Measurements from ENCODE around the gene NR4A1. TPM values are rescaled to one million over a fixed set of nuclear protein-coding genes. Genes with fewer than 3 reads are reported as not detected.

Gene NR4A1
- 10 to 100 TPM; 24.5 to 55.6 TPM for total RNA-seq
- polyA plus RNA-seq (ENCODE audit: insufficient read length in 2 of 2) = 10 to 100 TPM; 21.2 to 96.6 TPM
- long read RNA-seq, donor 1, full-length matches to known transcripts = 44 of 57 reads
- long read RNA-seq, donor 1, partial matches to known transcripts = 13 of 57 reads
- long read RNA-seq, donor 1, other reads (novel, unspliced or antisense) = 0 of 57 reads
- long read RNA-seq, donor 2 = 0 reads
- long read RNA-seq, donor 3, full-length matches to known transcripts = 5 of 5 reads
- long read RNA-seq, donor 3, partial matches to known transcripts = 0 of 5 reads
- long read RNA-seq, donor 3, other reads (novel, unspliced or antisense) = 0 of 5 reads
- long read RNA-seq, donor 4, full-length matches to known transcripts = 23 of 30 reads
- long read RNA-seq, donor 4, partial matches to known transcripts = 7 of 30 reads
- long read RNA-seq, donor 4, other reads (novel, unspliced or antisense) = 0 of 30 reads

GRCh38 chr12:52050758-52051541, at the start of gene NR4A1:
NR4A1 (plus strand) TSS chr12:52051442; CDS start chr12:52054329, 2,887 bp downstream.
- Histone ChIP-seq H3K4me1 (ENCODE audit: control insufficient read depth, insufficient read depth, low read length) (peaks cover 60% of the 10 kb centered on the region), H3K27me3 (ENCODE audit: control insufficient read depth, insufficient read depth, low read length) (no peaks in the 10 kb centered on the region), H3K36me3 (ENCODE audit: control insufficient read depth, insufficient read depth, low read length) (peaks cover 34% of the 10 kb centered on the region), H3K4me3 (ENCODE audit: low read depth, low read length) (peak within 1 kb of the TSS; percentile 55), H3K27ac (ENCODE audit: low read depth, low read length) (peak within 1 kb of the TSS; percentile 86), H3K9me3 (ENCODE audit: control insufficient read depth, insufficient read depth, low read length) (no peaks in the 10 kb centered on the region)
- under 1% methylated on average over 74 of the region's 77 CpGs for WGBS (ENCODE audit: insufficient coverage)
- DNase-seq (ENCODE audit: low read depth in 4 of 6, low spot score in 6 of 6) = peak in 4 of 6 donors; percentile 68 to 95 (median 79)

GRCh38 chr12:52003016-52003550, 48.2 kb upstream of the NR4A1 start:
- no peak overlapping the region for H3K4me3 ChIP-seq (ENCODE audit: low read depth, low read length)
- peaks cover 21% of the 10 kb centered on the region for H3K27me3 ChIP-seq (ENCODE audit: control insufficient read depth, insufficient read depth, low read length)
- no peak overlapping the region for H3K27ac ChIP-seq (ENCODE audit: low read depth, low read length)
- peaks cover 9% of the 10 kb centered on the region for H3K36me3 ChIP-seq (ENCODE audit: control insufficient read depth, insufficient read depth, low read length)
- no peaks in the 10 kb centered on the region for H3K9me3 ChIP-seq (ENCODE audit: control insufficient read depth, insufficient read depth, low read length)
- 83% methylated on average over 8 of the region's 8 CpGs for WGBS (ENCODE audit: insufficient coverage)
- no peak for DNase-seq (ENCODE audit: low read depth in 4 of 6, low spot score in 6 of 6)
- peaks cover 27% of the 10 kb centered on the region for H3K4me1 ChIP-seq (ENCODE audit: control insufficient read depth, insufficient read depth, low read length)

- Histone ChIP-seq H3K4me1 (ENCODE audit: control insufficient read depth, insufficient read depth, low read length) (peaks cover 29% of the 10 kb centered on the region), H3K27ac (ENCODE audit: low read depth, low read length) (no peak overlapping the region), H3K4me3 (ENCODE audit: low read depth, low read length) (no peak overlapping the region), H3K9me3 (ENCODE audit: control insufficient read depth, insufficient read depth, low read length) (no peaks in the 10 kb centered on the region), H3K36me3 (ENCODE audit: control insufficient read depth, insufficient read depth, low read length) (peaks cover 9% of the 10 kb centered on the region), H3K27me3 (ENCODE audit: control insufficient read depth, insufficient read depth, low read length) (peaks cover 21% of the 10 kb centered on the region)
- no peak for DNase-seq (ENCODE audit: low read depth in 4 of 6, low spot score in 6 of 6)
- WGBS (ENCODE audit: insufficient coverage) = 75% methylated on average over 5 of the region's 6 CpGs
Measured at GRCh38 chr12:52003591-52003990, 47.7 kb upstream of the NR4A1 start.

DNA sequence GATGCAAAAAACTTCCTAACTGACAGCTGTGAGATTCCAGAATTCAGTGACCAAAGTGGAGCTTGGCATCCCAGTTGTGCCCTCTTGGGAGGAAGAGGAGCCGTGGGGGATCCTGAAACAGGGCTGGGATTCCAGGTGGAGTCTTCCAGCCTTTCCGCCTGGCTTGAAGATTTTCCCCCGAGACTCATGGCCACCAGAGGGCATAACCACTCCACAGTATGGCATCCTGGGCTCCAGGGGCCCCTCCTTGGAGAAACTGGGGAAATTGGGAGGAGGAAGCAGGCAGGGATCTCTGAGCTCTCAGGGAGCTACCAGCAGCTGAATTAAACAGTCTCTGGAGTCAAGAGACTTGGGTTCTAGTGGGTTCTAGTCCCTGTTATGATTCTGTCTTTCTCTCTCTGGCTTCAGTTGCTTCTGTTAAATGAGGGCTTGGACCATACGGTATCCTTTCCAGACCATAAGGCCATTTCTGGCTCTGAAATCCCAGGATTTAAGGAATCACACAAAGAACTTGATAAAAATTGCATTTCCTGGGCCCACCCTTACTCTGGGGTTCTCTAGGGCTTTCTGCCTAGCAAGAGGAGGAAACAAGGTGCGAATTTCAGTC, 47.1 kb upstream of the NR4A1 start:
- Histone ChIP-seq H3K4me3 (ENCODE audit: low read depth, low read length) (no peak overlapping the region), H3K27me3 (ENCODE audit: control insufficient read depth, insufficient read depth, low read length) (peaks cover 21% of the 10 kb centered on the region), H3K27ac (ENCODE audit: low read depth, low read length) (no peak overlapping the region), H3K4me1 (ENCODE audit: control insufficient read depth, insufficient read depth, low read length) (peaks cover 35% of the 10 kb centered on the region), H3K9me3 (ENCODE audit: control insufficient read depth, insufficient read depth, low read length) (no peaks in the 10 kb centered on the region), H3K36me3 (ENCODE audit: control insufficient read depth, insufficient read depth, low read length) (peaks cover 10% of the 10 kb centered on the region)
- 100% methylated on average over 1 of the region's 5 CpGs for WGBS (ENCODE audit: insufficient coverage)
- DNase-seq (ENCODE audit: low read depth in 4 of 6, low spot score in 6 of 6) = peak in 2 of 6 donors; percentile 39 to 63

- Histone ChIP-seq H3K9me3 (ENCODE audit: control insufficient read depth, insufficient read depth, low read length) (no peaks in the 10 kb centered on the region), H3K4me3 (ENCODE audit: low read depth, low read length) (no peak overlapping the region), H3K36me3 (ENCODE audit: control insufficient read depth, insufficient read depth, low read length) (peaks cover 14% of the 10 kb centered on the region), H3K27me3 (ENCODE audit: control insufficient read depth, insufficient read depth, low read length) (peaks cover 21% of the 10 kb centered on the region), H3K27ac (ENCODE audit: low read depth, low read length) (no peak overlapping the region), H3K4me1 (ENCODE audit: control insufficient read depth, insufficient read depth, low read length) (peaks cover 47% of the 10 kb centered on the region)
- WGBS (ENCODE audit: insufficient coverage) = 77% methylated on average over 8 of the region's 10 CpGs
- no peak for DNase-seq (ENCODE audit: low read depth in 4 of 6, low spot score in 6 of 6)
Measured at GRCh38 chr12:52005218-52005902, 45.9 kb upstream of the NR4A1 start.

- peaks cover 8% of the 10 kb centered on the region for H3K36me3 ChIP-seq (ENCODE audit: control insufficient read depth, insufficient read depth, low read length)
- 18% methylated on average over 27 of the region's 28 CpGs for WGBS (ENCODE audit: insufficient coverage)
- H3K27ac ChIP-seq (ENCODE audit: low read depth, low read length) = no peak overlapping the region
- DNase-seq (ENCODE audit: low read depth in 4 of 6, low spot score in 6 of 6) = peak in 1 of 6 donors; percentile 38
- H3K27me3 ChIP-seq (ENCODE audit: control insufficient read depth, insufficient read depth, low read length) = peaks cover 21% of the 10 kb centered on the region
- H3K4me1 ChIP-seq (ENCODE audit: control insufficient read depth, insufficient read depth, low read length) = peaks cover 55% of the 10 kb centered on the region
- H3K9me3 ChIP-seq (ENCODE audit: control insufficient read depth, insufficient read depth, low read length) = no peaks in the 10 kb centered on the region
- peak overlapping the region; percentile 12 for H3K4me3 ChIP-seq (ENCODE audit: low read depth, low read length)
Measured at GRCh38 chr12:52005903-52006703, 45.1 kb upstream of the NR4A1 start.

GRCh38 chr12:52006726-52007157, 44.5 kb upstream of the NR4A1 start, which contains the start of gene TAMALIN:
TAMALIN (plus strand) TSS chr12:52006946; CDS start chr12:52007020, 74 bp downstream.
- Histone ChIP-seq H3K9me3 (ENCODE audit: control insufficient read depth, insufficient read depth, low read length) (no peaks in the 10 kb centered on the region), H3K4me1 (ENCODE audit: control insufficient read depth, insufficient read depth, low read length) (peaks cover 61% of the 10 kb centered on the region), H3K27ac (ENCODE audit: low read depth, low read length) (peak within 1 kb of the TSS; percentile 70), H3K27me3 (ENCODE audit: control insufficient read depth, insufficient read depth, low read length) (peaks cover 21% of the 10 kb centered on the region), H3K36me3 (ENCODE audit: control insufficient read depth, insufficient read depth, low read length) (peaks cover 8% of the 10 kb centered on the region), H3K4me3 (ENCODE audit: low read depth, low read length) (peak within 1 kb of the TSS; percentile 64)
- peak in 2 of 6 donors; percentile 39 to 76 for DNase-seq (ENCODE audit: low read depth in 4 of 6, low spot score in 6 of 6)
- under 1% methylated on average over 58 of the region's 60 CpGs for WGBS (ENCODE audit: insufficient coverage)

DNA sequence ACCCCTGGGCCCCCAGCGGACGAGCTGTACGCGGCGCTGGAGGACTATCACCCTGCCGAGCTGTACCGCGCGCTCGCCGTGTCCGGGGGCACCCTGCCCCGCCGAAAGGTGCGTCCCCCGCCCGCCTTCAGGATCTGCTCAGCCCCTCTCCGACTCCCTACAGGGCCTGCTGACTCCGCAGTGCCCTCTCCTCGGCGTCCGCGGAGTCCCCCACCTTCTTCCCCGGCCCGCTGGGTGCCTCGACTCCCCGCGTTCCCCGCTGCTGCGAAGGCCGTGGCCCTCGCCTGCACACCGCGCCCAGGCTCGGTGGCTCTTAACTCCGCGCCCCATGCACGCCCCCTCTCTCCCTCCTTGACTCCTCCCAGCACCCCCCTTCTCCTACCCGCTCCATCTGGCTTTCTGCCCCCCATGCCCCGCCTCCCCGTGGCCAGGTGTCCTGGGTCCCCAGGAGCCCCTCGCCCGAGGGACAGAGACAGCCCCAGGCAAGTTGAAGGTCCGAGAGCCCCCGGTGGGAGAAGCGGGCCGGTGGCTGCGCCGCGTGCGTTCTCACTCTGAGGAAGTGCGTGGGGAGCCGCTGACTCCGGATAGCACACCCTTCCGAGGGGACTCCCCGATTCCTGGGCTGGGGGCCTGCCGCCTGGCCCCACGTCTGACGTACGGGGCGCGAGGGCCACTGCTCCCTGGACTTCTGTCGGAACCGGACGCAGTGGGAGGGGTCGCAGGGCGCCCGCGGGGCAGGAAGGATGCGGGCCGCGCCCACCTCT, 43.9 kb upstream of the NR4A1 start:
- WGBS (ENCODE audit: insufficient coverage) = 16% methylated on average over 72 of the region's 72 CpGs
- peak overlapping the region; percentile 70 for H3K27ac ChIP-seq (ENCODE audit: low read depth, low read length)
- peaks cover 64% of the 10 kb centered on the region for H3K4me1 ChIP-seq (ENCODE audit: control insufficient read depth, insufficient read depth, low read length)
- no peaks in the 10 kb centered on the region for H3K9me3 ChIP-seq (ENCODE audit: control insufficient read depth, insufficient read depth, low read length)
- peaks cover 21% of the 10 kb centered on the region for H3K27me3 ChIP-seq (ENCODE audit: control insufficient read depth, insufficient read depth, low read length)
- H3K4me3 ChIP-seq (ENCODE audit: low read depth, low read length) = peak overlapping the region; percentile 64
- no peak for DNase-seq (ENCODE audit: low read depth in 4 of 6, low spot score in 6 of 6)
- H3K36me3 ChIP-seq (ENCODE audit: control insufficient read depth, insufficient read depth, low read length) = peaks cover 8% of the 10 kb centered on the region

All from spinal cord (tissue), 10 donors.